ENCODE data around the gene LCP2. TPM values are rescaled to one million over a fixed set of nuclear protein-coding genes. Genes with fewer than 3 reads are reported as not detected.

The LCP2 gene
- polyA plus RNA-seq, 3 donors from 2014 or later = 87.1 to 276 (median 99.3) TPM

DNA sequence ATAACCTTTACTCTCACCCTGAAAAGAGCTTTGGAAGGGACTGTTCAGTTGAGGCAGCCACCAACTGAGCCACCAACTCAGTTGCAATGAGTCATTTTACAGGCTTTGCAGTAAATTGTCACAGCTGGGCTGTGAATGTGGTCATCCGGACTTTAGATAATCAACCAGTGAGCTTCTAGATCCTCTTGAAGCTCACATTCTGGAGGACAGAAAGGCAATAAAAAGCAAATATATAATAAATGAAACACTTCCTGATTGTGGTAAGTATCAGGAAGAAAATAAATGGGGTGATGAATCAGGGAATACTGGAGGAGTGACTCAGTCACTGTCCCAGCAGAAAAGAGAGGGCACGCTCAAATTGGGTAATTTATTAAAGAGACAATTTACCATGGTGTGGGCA is 78.0 kb downstream of the LCP2 start:
- no peak overlapping the region for H3K4me3 Mint-ChIP-seq
- no peak overlapping the region for H3K27ac Mint-ChIP-seq
- no peak for DNase-seq
- no peaks in the 10 kb centered on the region for H3K9me3 Mint-ChIP-seq
- peaks cover 0 to 4% (median 0%) of the 10 kb centered on the region in 3 donors for H3K36me3 Mint-ChIP-seq
- H3K27me3 Mint-ChIP-seq (ENCODE audit: low read depth in 3 of 3) = peaks cover 0 to 7% (median 2%) of the 10 kb centered on the region in 3 donors
- no peaks in the 10 kb centered on the region for H3K4me1 Mint-ChIP-seq

DNA sequence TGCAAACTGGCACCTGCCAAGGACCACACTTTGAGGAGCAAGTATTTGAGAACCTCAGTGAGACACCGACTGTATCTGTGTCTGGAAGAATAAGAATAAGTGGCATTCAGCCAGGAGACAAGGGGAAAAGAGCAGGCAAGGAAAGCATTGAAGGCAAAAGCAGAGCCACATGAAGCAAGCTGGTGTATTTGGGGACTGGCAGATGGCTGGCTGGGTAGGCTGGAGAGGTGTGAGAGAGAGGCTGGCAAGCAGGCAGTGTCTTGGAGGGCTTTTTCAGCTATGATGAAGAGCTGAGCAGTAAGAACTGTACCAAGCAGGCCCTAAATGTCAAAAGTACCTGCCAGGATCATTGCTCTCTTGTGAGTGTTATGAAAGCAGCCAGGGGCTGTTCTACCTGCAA is 78.9 kb downstream of the LCP2 start:
- Mint-ChIP-seq H3K27ac (no peak overlapping the region), H3K27me3 (ENCODE audit: low read depth in 3 of 3) (peaks cover 0 to 7% (median 6%) of the 10 kb centered on the region in 3 donors), H3K9me3 (no peaks in the 10 kb centered on the region), H3K36me3 (peaks cover 0 to 4% (median 0%) of the 10 kb centered on the region in 3 donors), H3K4me3 (no peak overlapping the region), H3K4me1 (no peaks in the 10 kb centered on the region)
- no peak for DNase-seq

DNA sequence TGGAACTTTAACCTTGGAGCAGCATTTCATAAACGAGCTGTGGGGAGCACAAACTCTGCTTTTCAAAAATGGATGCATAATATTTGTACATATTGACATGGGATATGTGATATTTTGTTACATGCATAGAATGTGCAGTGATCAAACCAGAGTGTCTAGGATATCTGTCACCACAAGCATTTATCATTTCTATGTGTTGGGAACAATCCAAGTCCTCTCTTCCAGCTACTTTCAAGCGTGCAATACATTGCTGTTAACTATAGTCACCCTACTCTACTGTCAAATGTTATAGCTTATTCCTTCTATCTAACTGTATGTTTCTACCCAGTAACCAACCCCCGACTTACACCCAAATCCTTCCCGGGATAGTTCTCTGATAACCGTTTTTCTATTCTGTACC is 79.7 kb downstream of the LCP2 start:
- no peak for DNase-seq
- peaks cover 0 to 7% (median 6%) of the 10 kb centered on the region in 3 donors for H3K27me3 Mint-ChIP-seq (ENCODE audit: low read depth in 3 of 3)
- no peaks in the 10 kb centered on the region for H3K9me3 Mint-ChIP-seq
- H3K27ac Mint-ChIP-seq = no peak overlapping the region
- peaks cover 0 to 4% (median 0%) of the 10 kb centered on the region in 3 donors for H3K36me3 Mint-ChIP-seq
- H3K4me1 Mint-ChIP-seq = no peaks in the 10 kb centered on the region
- H3K4me3 Mint-ChIP-seq = no peak overlapping the region

DNA sequence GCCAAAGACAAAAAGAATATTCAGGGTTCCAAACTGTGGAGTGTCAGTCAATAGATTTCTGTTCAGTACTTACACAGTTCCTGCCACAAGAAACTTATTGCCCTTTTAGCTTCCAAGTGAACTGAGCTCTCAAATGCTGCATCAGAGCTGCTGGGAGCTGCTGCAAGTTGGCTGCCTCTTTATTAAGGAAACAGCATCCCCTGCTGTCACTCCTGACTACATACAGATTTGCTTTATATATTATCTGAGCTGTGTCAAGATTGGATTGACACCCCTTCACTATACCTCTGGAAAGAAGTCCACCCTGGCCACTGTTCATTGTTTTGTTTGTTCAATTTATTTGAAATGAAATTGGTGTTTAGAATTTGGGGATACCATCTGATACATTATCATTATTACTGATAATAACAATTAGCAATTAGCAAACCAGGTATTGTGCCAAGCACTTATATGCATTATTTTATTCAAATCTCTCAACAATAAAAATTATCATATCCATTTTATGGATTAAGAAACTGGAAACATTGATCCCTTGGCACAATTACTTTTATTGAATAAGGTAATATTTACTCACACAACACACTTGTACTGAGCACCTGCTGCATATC is 81.2 kb downstream of the LCP2 start:
- no peak overlapping the region for H3K27ac Mint-ChIP-seq
- H3K4me3 Mint-ChIP-seq = no peak overlapping the region
- no peak for DNase-seq
- H3K9me3 Mint-ChIP-seq = no peaks in the 10 kb centered on the region
- H3K36me3 Mint-ChIP-seq = peaks cover 0 to 4% (median 0%) of the 10 kb centered on the region in 3 donors
- H3K4me1 Mint-ChIP-seq = no peaks in the 10 kb centered on the region
- peaks cover 0 to 7% (median 6%) of the 10 kb centered on the region in 3 donors for H3K27me3 Mint-ChIP-seq (ENCODE audit: low read depth in 3 of 3)

DNA sequence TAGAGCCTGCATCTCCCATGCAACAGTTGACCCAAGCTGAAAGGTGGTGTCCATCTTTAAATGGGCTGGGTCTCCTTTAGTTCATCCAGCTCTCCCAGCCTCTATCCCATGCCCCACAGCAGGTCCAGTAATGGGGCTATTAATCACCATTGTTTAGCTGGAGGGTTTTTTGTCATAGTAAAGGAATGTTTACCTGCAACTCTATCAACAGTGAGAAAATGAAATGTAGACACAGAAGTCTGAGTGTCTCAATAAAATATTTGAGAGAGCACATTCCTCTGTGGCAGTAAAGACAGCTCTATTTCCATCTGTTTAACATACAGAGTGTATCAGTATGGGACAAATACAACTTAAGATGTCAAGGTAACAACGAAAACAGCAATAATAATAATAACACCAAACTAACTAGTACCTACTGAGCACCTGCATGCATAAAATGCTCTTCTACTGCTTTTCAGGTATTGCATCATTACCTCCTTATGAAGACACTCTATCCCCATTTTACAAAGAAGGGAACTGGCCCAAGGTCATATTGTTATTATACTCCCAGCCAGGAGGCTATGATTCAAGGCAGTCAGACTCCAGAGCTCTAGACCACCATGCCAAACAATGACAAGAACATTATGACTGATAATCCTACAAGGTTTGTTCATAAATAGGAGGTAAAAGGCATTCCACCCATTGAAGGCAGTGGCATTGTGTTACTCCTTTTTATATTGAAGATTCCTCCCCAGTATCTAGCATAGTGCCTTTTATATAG is 85.8 kb downstream of the LCP2 start:
- H3K9me3 Mint-ChIP-seq = peaks cover 0 to 2% (median 0%) of the 10 kb centered on the region in 6 donors
- no peak for DNase-seq
- no peak overlapping the region for H3K27ac Mint-ChIP-seq
- H3K4me1 Mint-ChIP-seq = no peaks in the 10 kb centered on the region
- no peak overlapping the region for H3K4me3 Mint-ChIP-seq
- H3K27me3 Mint-ChIP-seq (ENCODE audit: low read depth in 3 of 3) = peaks cover 0 to 6% (median 5%) of the 10 kb centered on the region in 3 donors
- no peaks in the 10 kb centered on the region for H3K36me3 Mint-ChIP-seq

DNA sequence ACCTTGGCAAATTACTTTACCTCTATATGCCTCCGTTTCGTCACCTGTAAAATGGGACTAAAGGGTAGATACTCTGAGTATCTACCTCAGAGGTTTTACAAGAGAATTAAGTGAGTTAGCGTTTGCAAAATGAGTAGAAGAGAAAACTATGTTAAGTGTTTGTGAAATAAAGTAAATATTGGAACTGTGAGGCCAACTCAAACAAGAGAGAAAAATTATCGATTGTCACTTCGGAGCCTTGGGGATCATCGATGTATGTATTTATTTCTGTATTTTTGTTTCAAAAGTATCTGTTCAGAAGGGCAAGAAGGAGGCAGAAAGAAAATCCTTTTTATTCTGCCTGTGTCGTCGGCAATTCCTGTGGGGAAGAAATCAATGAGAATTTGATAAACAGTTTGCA is 90.6 kb downstream of the LCP2 start:
- H3K27me3 Mint-ChIP-seq (ENCODE audit: low read depth in 3 of 3) = peaks cover 0 to 3% (median 2%) of the 10 kb centered on the region in 3 donors
- H3K4me1 Mint-ChIP-seq = no peaks in the 10 kb centered on the region
- no peak overlapping the region for H3K4me3 Mint-ChIP-seq
- peaks cover 0 to 3% (median 0%) of the 10 kb centered on the region in 3 donors for H3K36me3 Mint-ChIP-seq
- peaks cover 0 to 2% (median 0%) of the 10 kb centered on the region in 6 donors for H3K9me3 Mint-ChIP-seq
- H3K27ac Mint-ChIP-seq = no peak overlapping the region
- DNase-seq = no peak

DNA sequence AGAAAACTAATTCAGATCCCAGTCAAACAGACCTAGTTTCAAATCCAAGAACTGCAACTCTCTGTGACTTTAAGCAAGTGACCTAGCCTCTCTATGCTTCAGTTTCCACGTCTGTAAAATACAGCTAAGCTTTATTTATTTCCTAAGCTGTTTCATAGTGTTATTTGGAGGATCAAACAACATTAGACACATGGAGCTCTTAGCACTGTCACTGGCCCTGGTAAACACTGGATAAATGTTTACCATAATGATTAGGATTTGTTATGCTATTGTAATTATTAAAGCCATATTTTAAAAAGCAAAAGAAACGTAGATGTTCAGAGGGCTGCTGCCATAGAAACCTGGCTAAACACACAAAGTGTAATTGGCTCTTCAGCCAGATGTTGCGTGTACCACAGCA is 91.4 kb downstream of the LCP2 start:
- peaks cover 0 to 3% (median 2%) of the 10 kb centered on the region in 3 donors for H3K27me3 Mint-ChIP-seq (ENCODE audit: low read depth in 3 of 3)
- no peak overlapping the region for H3K4me3 Mint-ChIP-seq
- peaks cover 0 to 2% (median 0%) of the 10 kb centered on the region in 6 donors for H3K9me3 Mint-ChIP-seq
- H3K27ac Mint-ChIP-seq = no peak overlapping the region
- no peaks in the 10 kb centered on the region for H3K4me1 Mint-ChIP-seq
- H3K36me3 Mint-ChIP-seq = peaks cover 0 to 3% (median 0%) of the 10 kb centered on the region in 3 donors
- DNase-seq = no peak

DNA sequence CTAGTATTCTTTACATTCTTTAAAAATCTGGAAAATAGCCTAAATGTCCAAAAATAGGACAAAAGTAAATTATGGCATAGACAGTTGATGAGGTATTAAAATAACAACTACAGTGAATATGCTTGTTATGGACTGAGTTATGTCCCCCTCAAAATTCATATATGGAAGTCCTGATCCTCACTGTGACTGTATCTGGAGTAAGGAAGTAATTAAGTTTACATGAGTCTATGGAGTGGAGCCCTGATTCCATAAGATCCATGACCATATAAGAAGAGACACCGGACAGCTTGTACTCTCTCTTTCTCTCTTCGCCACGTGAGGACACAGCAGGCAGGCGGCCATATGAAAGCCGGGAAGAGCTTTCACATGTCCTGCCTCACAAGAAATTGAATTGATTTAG is 93.4 kb downstream of the LCP2 start:
- Mint-ChIP-seq H3K27me3 (ENCODE audit: low read depth in 3 of 3) (peaks cover 0 to 3% (median 2%) of the 10 kb centered on the region in 3 donors), H3K27ac (no peak overlapping the region), H3K4me1 (no peaks in the 10 kb centered on the region), H3K36me3 (peaks cover 0 to 3% (median 0%) of the 10 kb centered on the region in 3 donors), H3K4me3 (no peak overlapping the region), H3K9me3 (no peaks in the 10 kb centered on the region)
- DNase-seq = no peak

DNA sequence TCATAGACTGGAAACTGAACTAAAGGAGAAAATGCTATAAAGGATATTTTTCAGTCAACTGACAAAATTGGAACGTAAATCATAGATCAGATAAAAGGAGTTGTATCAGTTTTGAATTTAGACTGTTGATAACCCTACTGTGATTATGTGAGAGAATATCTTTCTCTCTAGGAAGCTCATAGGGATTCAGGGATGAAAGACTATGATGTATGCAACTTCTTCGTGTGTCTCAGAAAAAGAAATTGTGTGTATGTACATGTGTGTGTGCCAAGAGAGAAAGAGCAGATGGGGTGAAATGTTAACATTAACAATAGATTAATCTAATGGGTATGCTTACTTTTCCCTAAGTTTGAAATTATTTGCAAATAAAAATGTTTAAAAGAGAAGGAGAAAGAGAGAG is 95.5 kb downstream of the LCP2 start:
- DNase-seq = no peak
- no peak overlapping the region for H3K4me3 Mint-ChIP-seq
- H3K9me3 Mint-ChIP-seq = no peaks in the 10 kb centered on the region
- H3K27me3 Mint-ChIP-seq (ENCODE audit: low read depth in 3 of 3) = peaks cover 0 to 3% (median 2%) of the 10 kb centered on the region in 3 donors
- H3K36me3 Mint-ChIP-seq = peaks cover 0 to 3% (median 0%) of the 10 kb centered on the region in 3 donors
- no peak overlapping the region for H3K27ac Mint-ChIP-seq
- no peaks in the 10 kb centered on the region for H3K4me1 Mint-ChIP-seq

DNA sequence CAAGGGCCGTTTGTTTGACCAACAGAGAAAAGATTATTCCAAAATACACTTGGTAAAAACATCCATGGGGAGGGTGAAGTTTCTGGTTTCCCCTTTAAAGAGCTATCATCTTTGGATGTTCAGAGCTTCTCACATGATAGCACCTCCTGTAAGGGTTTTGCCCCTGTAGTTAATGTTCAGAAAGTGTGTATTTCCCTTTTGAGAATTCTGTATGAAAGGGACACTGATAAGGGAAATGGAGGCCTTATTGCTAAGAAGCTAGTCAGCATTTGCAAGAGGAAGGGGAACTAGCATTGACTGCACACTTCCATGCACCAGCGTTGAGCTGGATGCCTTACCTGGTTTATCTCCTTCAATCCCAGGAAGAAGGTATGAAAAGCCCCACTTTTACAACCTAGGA is 96.3 kb downstream of the LCP2 start:
- Mint-ChIP-seq H3K36me3 (peaks cover 0 to 3% (median 0%) of the 10 kb centered on the region in 3 donors), H3K9me3 (no peaks in the 10 kb centered on the region), H3K27me3 (ENCODE audit: low read depth in 3 of 3) (peaks cover 0 to 3% (median 0%) of the 10 kb centered on the region in 3 donors), H3K4me1 (no peaks in the 10 kb centered on the region), H3K4me3 (no peak overlapping the region), H3K27ac (no peak overlapping the region)
- DNase-seq = no peak

DNA sequence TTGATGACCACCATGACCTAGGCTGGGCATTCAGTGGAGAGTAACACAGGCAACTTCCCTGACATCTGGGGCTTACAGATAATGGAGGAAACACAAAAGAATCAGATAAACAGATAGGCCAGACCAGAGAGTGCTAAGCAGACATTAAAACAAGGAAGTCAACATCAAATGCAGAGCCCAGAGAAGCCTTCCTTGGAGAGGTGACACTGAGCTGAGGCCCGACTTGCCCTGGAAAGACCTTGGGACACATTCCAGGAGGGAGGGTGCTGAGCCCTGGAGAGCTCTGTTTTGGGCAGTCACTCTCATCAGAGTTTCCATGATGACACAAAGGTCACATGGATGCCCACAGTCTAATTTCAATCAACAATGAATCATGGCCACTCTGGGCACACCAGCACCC is 96.7 kb downstream of the LCP2 start:
- DNase-seq = no peak
- H3K27ac Mint-ChIP-seq = no peak overlapping the region
- peaks cover 0 to 3% (median 0%) of the 10 kb centered on the region in 3 donors for H3K36me3 Mint-ChIP-seq
- H3K27me3 Mint-ChIP-seq (ENCODE audit: low read depth in 3 of 3) = peaks cover 0 to 3% (median 0%) of the 10 kb centered on the region in 3 donors
- H3K4me1 Mint-ChIP-seq = no peaks in the 10 kb centered on the region
- H3K9me3 Mint-ChIP-seq = no peaks in the 10 kb centered on the region
- H3K4me3 Mint-ChIP-seq = no peak overlapping the region

Other genes with a start within 250 kb of the LCP2 start
- not detected for gene FOXI1, start 191.9 kb downstream of the LCP2 start, polyA plus RNA-seq
- gene C5orf58, start 64.8 kb downstream of the LCP2 start, polyA plus RNA-seq = 1 to 10 TPM in 1 of 3 donors, under 1 TPM in 1, not detected in 1; 0.23 to 1.9 TPM
- gene KCNMB1, start 91.6 kb upstream of the LCP2 start, polyA plus RNA-seq = under 1 TPM in 2 of 3 donors, not detected in 1; 0.07 to 0.18 TPM
- gene KCNIP1, start 206.2 kb upstream of the LCP2 start, polyA plus RNA-seq = not detected